NCI-H1417 treated with DMSO at 0.1 percent for 48 hours (cell line): ENCODE data around the gene NEK3.
"Not testable (repeated sequence)": the region's sequence is repeated elsewhere in the genome, so short reads cannot be mapped to it uniquely, and the experiment has no call there.

Experiments
- DNase-seq: peaks from one replicate; lab custom pipeline; 2025; lab: John Stamatoyannopoulos, UW

Gene NEK3

DNA sequence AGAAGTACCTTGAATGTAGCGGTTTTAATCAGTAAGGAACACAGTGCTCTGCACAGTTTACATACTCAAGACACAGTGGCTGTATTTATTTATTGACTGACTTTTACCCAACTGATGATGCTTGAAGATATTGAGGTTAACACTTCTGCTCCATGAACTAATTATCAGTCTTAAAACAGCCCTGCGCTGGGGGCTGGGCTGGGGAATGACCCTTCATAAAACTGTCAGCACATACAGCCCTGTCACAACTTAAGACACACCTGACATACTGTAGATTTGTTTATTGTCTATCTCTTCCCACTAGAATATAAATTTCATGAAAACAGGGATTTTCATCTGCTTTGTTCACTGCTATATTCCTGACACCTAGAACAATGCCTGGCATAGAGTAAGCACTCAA, 41.3 kb downstream of the NEK3 start:
- DNase-seq: no peak

DNA sequence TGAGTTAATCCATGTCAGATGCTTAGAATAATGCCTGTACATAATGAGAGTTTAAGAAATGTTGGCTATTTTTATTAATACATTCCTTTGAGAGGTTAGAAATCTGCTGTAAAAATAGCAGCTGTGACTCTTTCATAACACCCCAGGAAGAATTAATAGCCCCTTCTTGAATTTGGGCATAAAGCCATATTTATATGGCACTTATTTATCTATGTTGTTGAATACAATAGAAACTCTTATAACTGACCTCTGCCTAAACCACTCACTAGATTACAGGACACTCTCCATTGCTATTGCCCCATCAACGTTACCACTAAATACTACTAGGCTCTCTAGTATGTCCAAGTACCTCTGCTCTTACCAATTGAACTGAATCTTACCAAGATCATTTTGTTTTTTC, 46.8 kb downstream of the NEK3 start:
- DNase-seq: no peak

DNA sequence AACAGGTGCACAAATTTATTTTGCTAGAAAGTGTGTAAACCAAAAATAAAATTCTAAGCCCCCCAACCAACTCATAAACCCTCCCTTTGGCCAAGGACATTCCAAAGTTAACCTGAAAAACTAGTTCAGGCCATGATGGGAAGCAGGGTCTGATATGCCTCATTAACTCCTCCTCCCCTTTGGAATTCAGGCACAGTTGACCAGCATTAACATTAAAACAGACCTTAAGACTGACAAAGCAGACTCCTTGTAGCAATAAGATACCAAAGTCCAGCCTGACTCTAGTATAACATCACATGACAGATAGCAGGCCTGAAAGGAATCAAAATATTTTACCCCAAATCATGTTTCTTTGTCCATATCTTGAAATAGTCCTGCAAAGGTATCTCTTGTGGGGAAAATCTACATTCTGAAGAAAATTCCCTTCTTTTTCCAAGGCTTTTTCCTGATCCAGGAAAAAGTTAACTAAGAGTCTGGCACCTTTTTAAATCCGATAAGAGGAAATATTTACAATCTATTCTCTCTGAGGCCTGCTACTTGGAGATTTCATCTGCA, 50.2 kb downstream of the NEK3 start:
- no peak for DNase-seq

DNA sequence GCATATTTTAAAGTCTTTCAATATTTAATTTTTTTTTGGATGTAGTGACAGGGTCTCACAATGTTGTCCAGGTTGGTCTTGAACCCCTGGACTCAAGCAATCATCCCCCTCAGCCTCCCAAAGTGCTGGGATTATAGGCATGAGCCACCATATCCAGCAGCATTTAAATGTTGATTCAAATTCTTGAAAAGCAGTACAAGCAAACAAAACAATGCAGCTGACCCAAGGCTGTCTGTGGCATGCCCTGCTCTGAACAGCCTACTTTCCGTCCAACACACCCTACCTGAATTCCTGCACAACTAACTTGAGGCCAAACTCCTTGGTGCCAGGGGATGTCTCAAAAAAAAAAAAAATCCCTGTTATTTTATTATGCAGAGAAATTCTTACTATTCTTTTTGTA, 53.6 kb downstream of the NEK3 start:
- no peak for DNase-seq

DNA sequence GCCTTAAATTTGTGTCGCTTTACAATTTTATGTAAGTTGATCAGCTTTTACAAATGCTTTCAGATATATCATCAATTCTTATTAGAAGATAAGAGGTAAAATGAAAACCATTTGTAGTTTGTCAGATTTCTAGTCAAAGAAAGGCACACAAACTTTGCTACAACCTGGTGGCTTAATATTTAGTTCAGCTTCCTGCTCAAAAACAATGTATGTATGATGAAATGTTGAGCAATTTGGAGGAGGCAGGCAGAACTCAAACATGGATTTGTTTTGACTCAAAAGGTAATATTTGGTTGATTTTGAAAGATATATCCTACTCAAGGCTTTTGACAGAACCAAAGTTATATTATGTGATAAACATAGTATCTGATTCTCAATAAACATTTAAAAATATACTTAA, 54.8 kb downstream of the NEK3 start:
- DNase-seq: no peak

DNA sequence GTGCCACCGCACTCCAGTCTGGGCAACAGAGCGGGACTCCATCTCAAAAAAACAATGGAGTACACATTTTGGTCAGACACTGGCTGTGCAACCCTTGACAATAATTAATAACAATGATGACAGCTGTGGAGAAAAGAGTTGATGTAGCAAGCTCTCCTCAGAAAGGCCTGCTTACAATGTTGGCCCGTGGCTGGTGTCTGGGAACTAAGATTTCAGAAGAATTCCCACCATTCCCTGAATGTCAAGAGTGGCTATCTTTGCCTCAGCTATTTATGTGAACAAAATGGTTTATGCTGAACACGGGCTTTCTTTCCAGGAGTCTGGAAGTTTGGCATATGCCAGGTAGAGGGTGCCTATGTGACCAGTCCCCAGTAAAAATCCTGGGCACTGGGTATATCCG, 56.0 kb downstream of the NEK3 start:
- DNase-seq: no peak

DNA sequence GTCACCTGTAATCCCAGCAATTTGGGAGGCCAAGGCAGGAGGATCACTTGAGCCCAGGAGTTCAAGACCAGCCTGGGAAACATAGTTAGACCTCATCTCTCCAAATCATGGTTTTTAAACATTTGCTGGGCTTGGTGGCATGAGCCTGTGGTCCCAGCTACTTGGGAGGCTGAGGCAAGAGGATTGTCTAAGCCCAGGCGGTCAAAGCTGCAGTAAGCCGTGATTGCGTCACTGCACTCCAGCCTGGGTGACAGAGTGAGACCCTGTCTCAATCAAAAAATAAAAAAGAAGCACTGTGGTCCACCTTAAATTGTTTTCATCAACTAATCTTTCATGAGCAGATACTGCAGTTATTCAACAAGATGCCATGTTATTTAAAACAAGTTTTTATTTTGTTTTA, 57.0 kb downstream of the NEK3 start:
- DNase-seq: not testable (repeated sequence)

DNA sequence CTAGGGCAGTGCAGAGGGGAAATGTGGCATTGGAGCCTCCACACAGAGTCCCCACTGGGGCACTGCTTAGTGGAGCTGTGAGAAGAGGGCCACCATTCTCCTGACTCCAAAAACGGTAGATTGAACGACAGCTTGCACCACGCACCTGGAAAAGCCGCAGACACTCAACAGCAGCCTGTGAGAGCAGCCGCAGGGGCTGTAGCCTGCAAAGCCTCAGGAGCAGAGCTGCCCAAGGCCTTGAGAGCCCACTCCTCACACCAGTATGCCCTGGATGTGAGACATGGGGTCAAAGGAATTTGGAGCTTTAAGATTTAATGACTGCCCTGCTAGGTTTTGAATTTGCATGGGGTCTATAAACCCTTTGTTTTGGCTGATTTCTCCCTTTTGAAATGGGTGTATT, 62.2 kb downstream of the NEK3 start:
- no peak for DNase-seq

DNA sequence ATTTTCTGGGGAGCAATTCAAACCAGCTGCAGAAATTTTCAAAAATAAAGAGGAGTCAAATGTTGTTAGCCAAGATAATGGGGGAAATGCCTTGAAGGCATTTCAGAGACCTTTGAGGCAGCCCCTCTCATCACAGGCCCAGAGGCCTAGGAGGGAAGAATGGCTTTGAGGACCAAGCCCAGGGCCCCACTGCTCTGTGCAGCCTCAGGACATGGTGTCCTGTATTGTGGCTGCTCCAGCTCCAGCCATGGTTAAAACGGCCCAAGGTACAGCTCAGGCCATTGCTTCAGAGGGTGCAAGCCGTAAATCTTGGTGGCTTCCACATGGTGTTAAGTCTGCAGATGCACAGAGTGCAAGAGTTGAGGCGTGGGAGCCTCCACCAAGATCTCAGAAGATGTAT, 62.6 kb downstream of the NEK3 start:
- DNase-seq: no peak

DNA sequence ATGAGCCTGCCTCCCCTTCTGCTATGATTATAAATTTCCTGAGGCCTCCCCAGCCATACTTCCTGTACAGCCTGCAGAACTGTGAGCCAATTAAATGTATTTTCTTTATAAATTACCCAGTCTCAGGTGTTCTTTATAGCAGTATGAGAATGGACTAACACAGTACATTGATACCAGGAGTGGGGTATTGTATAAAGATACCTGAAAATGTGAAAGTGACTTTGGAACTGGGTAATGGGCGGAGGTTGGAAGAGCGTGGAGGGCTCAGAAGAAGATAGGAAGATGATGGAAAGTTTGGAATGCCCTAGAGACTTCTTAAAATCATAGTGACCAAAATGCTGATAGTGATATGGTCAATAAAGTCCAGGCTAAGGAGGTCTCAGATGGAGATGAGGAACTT, 63.3 kb downstream of the NEK3 start:
- no peak for DNase-seq

DNA sequence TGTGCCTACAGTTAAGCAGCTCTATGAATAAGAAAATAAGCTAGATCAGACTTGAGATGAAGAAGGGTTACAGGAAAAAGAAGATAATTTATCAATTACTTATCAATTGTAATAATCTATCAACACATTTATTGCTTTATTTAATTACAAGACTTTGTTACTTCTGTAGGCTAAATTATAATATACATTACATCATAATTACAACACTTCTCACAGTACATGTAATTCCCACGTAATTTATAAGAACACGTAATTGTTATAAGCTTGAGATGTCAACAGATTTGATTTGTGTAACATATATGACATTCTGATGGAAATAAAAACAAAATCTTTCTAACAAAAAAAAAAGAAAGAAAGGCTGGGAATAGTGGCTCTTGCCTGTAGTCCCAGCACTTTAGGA, 67.3 kb downstream of the NEK3 start:
- no peak for DNase-seq

DNA sequence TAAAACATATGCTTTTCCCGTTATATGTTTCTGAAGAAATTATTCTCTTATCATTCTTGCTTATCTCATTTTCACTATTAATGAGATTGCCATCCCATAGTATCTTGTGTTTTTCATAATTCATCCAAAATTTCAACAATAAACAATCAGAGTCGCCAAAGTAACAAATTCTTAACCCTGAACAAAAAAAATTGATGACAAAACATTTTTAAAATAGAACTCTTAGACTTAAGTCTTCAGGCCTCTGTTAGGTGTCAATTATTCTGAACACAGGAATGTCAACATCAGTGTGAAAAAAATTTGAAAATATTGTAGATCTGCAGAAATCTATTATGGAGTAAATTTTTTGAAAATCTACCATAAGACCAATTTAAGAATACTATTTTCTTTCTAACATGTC, 67.9 kb downstream of the NEK3 start:
- no peak for DNase-seq

DNA sequence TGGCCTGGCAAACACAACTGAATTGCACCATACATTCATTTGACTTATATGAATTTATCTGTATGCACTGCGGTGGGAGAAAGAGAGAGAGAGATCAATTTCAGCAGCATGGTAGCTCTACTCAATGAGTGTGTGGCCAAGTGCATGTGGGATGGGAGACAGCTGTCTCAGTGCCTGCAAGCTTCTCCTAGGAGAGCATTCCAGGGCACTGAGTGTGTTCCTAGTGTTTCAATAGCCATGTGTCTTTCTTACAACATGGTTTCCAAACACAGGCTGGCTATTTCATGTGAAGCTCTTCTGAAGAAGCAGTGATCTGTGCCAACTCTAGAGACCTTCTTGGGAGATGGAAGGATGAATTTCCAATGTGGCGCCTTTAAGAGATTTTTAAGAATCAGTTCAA, 74.0 kb downstream of the NEK3 start:
- DNase-seq: no peak

DNA sequence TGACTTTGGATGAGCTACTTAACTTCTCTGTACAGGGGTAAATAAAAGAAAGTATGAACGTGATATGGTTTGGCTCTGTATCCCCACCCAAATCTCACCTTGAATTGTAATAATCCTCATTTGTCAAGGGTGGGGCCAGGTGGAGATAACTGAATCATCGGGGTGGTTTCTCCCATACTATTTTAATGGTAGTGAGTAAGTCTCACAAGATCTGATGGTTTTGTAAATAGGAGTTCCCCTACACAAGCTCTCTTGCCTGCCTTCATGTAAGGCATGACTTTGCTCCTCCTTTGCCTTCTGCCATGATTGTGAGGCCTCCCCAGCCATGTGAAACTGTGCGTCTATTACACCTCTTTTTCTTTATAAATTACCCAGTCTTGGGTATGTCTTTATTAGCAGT, 74.4 kb downstream of the NEK3 start:
- not testable (repeated sequence) for DNase-seq
